Thoracic aorta (tissue), 2 donors: Measurements from ENCODE around the gene TPPP. TPM values are rescaled to one million over a fixed set of nuclear protein-coding genes. Genes with fewer than 3 reads are reported as not detected.

Source experiments
- ATAC-seq: fragments of 150-250 bp; one replicate; pipeline ENCODE4 v1.8.0; 2017; ENCODE audit warnings: low read depth; ENCODE audit not compliant: insufficient number of reproducible peaks, low FRiP score
- DNase-seq: peaks from one replicate; pipeline ENCODE4 v3.0.0-alpha.2; 2020; ENCODE audit warnings: low spot score
- H3K27ac ChIP-seq, 2 donors: fragments of 200-600 bp; sonication (generic); 1 replicate in 1 of 2; 2 replicates in 1 of 2; pipeline ENCODE4 v1.5.1; 2016; ENCODE audit warnings: mild to moderate bottlenecking in 2 of 2, moderate library complexity in 2 of 2
- H3K27me3 ChIP-seq: fragments of 200-600 bp; sonication (generic); replicated peaks from 2 replicates; pipeline ENCODE4 v1.6.0; 2016; ENCODE audit warnings: mild to moderate bottlenecking; ENCODE audit not compliant: insufficient read depth
- H3K36me3 ChIP-seq: fragments of 200-600 bp; sonication (generic); one replicate; pipeline ENCODE4 v1.5.1; 2016
- H3K4me1 ChIP-seq, 2 donors: fragments of 200-600 bp; sonication (generic); 1 replicate in 1 of 2; 2 replicates in 1 of 2; pipeline versions ENCODE4 v1.5.1 to v1.6.0; 2016; ENCODE audit warnings: low read depth in 2 of 2, mild to moderate bottlenecking in 1 of 2; ENCODE audit not compliant: control insufficient read depth in 1 of 2
- H3K4me3 ChIP-seq: fragments of 200-600 bp; sonication (generic); 2 replicates; pipeline ENCODE4 v1.5.1; 2016; ENCODE audit warnings: mild to moderate bottlenecking
- H3K9me3 ChIP-seq: fragments of 200-600 bp; sonication (generic); 2 replicates; pipeline ENCODE4 v1.5.1; 2016
- CTCF ChIP-seq: fragments of 200-600 bp; sonication (generic); IDR thresholded peaks from one replicate; pipeline ENCODE4 v1.5.1; 2019; ENCODE audit warnings: antibody characterized with exemption
- total RNA-seq, 2 donors: library from RNA; depleted of rRNA; stranded (reverse); fragments of >200 nt; gene quantifications; one replicate each; pipeline versions ENCODE4 v1.1.0 to v1.2.3, GENCODE V29; 2016

Gene TPPP
- total RNA-seq, 2 donors from 2014 or later = 9.9 to 13.0 TPM

- TF ChIP-seq CTCF = no peak
- ATAC-seq (no peak), DNase-seq (no peak)
Measured at GRCh38 chr5:627840-628239, 65.3 kb downstream of the TPPP start.

GRCh38 chr5:626850-627249, 66.3 kb downstream of the TPPP start:
- H3K4me1 ChIP-seq = no peaks in the 10 kb centered on the region
- no peak overlapping the region for H3K27ac ChIP-seq
- H3K27me3 ChIP-seq = no peaks in the 10 kb centered on the region
- ATAC-seq (no peak), DNase-seq (no peak)
- H3K36me3 ChIP-seq = no peaks in the 10 kb centered on the region
- no peak overlapping the region for H3K4me3 ChIP-seq
- no peak for TF ChIP-seq CTCF
- no peaks in the 10 kb centered on the region for H3K9me3 ChIP-seq

More at GRCh38 chr5:627840-628239, 65.3 kb downstream of the TPPP start:
- Histone ChIP-seq H3K27me3 (no peaks in the 10 kb centered on the region), H3K36me3 (no peaks in the 10 kb centered on the region), H3K9me3 (no peaks in the 10 kb centered on the region), H3K4me1 (no peaks in the 10 kb centered on the region), H3K4me3 (no peak overlapping the region), H3K27ac (no peak overlapping the region)

GRCh38 chr5:625516-625915, 67.6 kb downstream of the TPPP start:
- Histone ChIP-seq H3K9me3 (no peaks in the 10 kb centered on the region), H3K27ac (no peak overlapping the region), H3K36me3 (peaks cover 2% of the 10 kb centered on the region), H3K4me3 (no peak overlapping the region), H3K27me3 (no peaks in the 10 kb centered on the region), H3K4me1 (no peaks in the 10 kb centered on the region)
- TF ChIP-seq CTCF = no peak
- ATAC-seq (no peak), DNase-seq (no peak)

- no peak for TF ChIP-seq CTCF
- Histone ChIP-seq H3K4me1 (no peaks in the 10 kb centered on the region), H3K9me3 (no peaks in the 10 kb centered on the region), H3K27me3 (no peaks in the 10 kb centered on the region), H3K4me3 (no peak overlapping the region), H3K27ac (no peak overlapping the region), H3K36me3 (peaks cover 9% of the 10 kb centered on the region)
- DNase-seq (no peak), ATAC-seq (no peak)
Measured at GRCh38 chr5:624951-625230, 68.3 kb downstream of the TPPP start.

- Histone ChIP-seq H3K36me3 (peaks cover 9% of the 10 kb centered on the region), H3K4me1 (no peaks in the 10 kb centered on the region), H3K4me3 (no peak overlapping the region), H3K27me3 (no peaks in the 10 kb centered on the region), H3K27ac (no peak overlapping the region), H3K9me3 (no peaks in the 10 kb centered on the region)
- TF ChIP-seq CTCF = no peak
- no peak for ATAC-seq
- DNase-seq = no peak
Measured at GRCh38 chr5:624118-624950, 68.8 kb downstream of the TPPP start.
